ENCODE measurements around the gene GRIA1.

The GRIA1 gene

DNA sequence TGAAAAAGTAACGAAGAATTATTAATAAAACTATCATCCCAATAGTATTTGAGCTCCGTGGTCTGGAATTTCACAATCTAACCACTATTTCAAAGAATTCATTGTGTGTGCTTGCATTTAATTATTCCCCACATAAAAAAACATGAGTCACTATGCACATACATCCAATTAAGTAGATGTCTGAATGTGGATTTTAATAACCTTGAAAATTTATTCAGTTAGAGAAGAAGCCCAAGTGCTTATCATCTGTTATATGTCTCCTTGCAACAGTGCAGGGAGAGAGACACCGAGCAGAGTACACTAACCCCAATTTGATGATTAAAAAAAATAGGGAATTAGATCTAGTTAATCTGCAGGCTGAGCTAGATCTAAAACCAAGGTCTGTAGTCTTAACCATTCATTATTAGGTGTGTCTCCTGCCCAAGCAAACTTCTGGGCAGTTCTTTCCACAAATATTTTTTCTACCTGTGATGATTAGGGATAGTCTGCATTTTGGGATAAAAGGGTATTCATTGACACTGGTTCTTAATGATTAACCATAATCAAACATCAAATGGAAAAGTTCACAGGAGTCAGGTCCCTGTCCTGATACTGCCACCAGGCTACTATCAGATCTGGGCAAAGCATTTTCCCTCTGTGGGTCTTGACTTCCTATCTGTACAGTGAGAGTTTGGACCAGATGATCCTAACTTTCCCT, 164.2 kb downstream of the GRIA1 start:
- no peak overlapping the region for H3K4me3 ChIP-seq (ENCODE audit: low read depth, low read length)

- H3K4me3 ChIP-seq (ENCODE audit: low read depth, low read length) = no peak overlapping the region
These were observed 164.7 kb downstream of the GRIA1 start for GRCh38 chr5:153655201-153655510.

- no peak overlapping the region for H3K4me3 ChIP-seq (ENCODE audit: low read depth, low read length)
These were observed 167.7 kb downstream of the GRIA1 start for GRCh38 chr5:153658149-153658548.

DNA sequence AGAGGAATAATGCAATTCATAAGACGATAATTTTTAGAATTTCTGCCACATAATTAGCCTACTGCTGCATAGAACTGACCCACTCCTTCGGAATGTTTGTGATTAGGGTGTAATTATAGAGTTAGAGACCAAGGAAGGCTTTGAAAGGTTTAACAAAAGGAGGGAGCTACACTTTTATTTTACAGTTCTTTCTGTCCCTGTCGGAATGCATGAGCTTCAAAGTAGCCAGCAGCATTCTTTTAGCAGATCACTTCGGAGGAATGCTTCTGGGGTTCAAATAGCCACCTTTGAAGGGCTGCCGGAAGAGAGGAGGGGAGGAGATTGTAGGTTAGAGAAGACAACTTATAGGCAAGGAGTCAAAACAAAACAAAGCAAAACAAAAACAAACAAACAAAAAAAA, 168.1 kb downstream of the GRIA1 start:
- H3K4me3 ChIP-seq (ENCODE audit: low read depth, low read length) = no peak overlapping the region

GRCh38 chr5:153659039-153659736, 168.7 kb downstream of the GRIA1 start:
- no peak overlapping the region for H3K4me3 ChIP-seq (ENCODE audit: low read depth, low read length)

GRCh38 chr5:153660919-153661318, 170.4 kb downstream of the GRIA1 start:
- H3K4me3 ChIP-seq (ENCODE audit: low read depth, low read length) = no peak overlapping the region

- no peak overlapping the region for H3K4me3 ChIP-seq (ENCODE audit: low read depth, low read length)
These were observed 171.4 kb downstream of the GRIA1 start for GRCh38 chr5:153661897-153662296.

- H3K4me3 ChIP-seq (ENCODE audit: low read depth, low read length) = no peak overlapping the region
These were observed 179.6 kb downstream of the GRIA1 start for GRCh38 chr5:153670101-153670500.

DNA sequence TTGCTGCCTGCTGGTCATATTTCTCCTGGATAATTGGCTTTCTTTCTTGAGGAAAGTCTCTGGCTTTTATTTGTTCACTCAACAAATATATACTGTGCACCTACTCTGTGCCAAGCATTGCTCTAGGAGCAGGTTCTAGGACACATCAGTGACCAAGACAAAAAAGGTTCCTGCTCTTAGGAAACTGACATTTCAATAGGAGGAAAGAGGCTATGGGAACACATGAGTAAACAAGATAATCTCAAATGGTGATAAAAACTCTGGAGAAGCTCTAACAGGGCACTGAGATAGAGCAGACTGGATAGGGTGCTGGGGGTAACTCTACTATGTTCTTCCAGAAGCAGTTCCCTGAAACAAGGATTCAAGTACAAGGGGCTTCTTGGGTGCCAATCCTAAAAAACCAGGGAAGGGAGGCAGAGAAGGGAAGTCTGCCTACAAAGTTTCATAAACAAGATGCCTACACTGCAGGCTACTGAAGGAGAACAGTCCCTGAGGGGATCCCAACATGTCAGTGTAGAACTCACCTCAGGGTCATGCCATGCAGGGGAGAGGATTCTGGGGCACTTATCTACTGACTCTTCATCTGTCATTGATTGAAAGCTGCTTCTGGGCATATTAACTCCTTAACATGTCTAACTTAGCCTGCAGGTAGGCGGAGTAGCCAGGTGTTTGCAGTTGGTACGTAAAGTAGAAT, 181.3 kb downstream of the GRIA1 start:
- no peak overlapping the region for H3K4me3 ChIP-seq (ENCODE audit: low read depth, low read length)

GRCh38 chr5:153672347-153673090, 182.0 kb downstream of the GRIA1 start:
- no peak overlapping the region for H3K4me3 ChIP-seq (ENCODE audit: low read depth, low read length)

DNA sequence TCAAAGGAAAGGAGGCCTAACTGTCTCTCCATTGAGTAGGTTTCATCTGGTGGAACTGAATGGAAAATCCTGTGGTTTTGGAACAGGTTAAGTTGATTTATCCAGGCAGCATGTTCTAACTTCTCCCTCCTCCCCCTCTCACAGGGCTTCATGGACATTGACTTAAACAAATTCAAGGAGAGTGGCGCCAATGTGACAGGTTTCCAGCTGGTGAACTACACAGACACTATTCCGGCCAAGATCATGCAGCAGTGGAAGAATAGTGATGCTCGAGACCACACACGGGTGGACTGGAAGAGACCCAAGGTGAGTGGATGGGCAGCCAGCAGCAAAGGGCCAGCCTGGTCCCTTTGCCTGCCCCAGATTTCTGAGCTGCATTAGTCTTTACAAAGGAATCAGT, 183.9 kb downstream of the GRIA1 start:
- H3K4me3 ChIP-seq (ENCODE audit: low read depth, low read length) = no peak overlapping the region

- H3K4me3 ChIP-seq (ENCODE audit: low read depth, low read length) = no peak overlapping the region
These were observed 185.9 kb downstream of the GRIA1 start for GRCh38 chr5:153676406-153676805.

- H3K4me3 ChIP-seq (ENCODE audit: low read depth, low read length) = no peak overlapping the region
These were observed 186.4 kb downstream of the GRIA1 start for GRCh38 chr5:153676821-153677220.

DNA sequence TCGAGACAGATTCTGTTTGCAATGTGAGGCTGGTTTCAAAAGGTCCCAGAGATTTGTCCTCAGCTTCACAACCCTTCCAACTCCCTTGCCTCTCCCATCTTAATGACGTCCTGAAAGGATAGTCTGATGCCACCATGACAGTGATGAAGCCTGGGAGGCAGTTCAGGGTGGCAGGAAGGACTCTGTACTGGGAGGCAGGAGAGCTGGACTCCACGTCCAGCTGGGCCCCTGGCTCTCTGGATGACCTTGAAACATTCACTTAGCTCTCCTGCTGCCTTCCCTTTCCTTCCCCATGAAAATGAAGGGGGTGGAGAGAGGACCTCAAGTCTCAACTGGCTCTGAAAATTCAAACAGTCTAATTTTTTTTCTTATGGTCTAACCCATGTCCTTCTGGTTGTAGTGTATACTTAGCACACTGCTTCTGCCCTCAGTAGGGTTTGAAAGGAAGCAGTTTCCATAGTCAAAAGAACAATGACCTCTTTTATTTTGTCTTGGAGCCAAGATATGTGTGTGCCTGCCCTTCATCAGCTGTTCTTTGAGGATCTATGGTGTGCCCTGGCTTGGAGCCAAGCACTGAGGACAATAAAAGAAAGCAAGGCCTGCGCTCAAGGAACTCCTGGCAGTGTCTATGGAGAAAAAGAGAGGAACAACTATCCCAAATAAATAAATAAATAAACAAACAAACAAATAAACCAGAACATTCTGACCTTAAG, 188.3 kb downstream of the GRIA1 start:
- no peak overlapping the region for H3K4me3 ChIP-seq (ENCODE audit: low read depth, low read length)

GRCh38 chr5:153690236-153690635, 199.8 kb downstream of the GRIA1 start:
- no peak overlapping the region for H3K4me3 ChIP-seq (ENCODE audit: low read depth, low read length)

GRCh38 chr5:153696256-153696655, 205.8 kb downstream of the GRIA1 start:
- H3K4me3 ChIP-seq (ENCODE audit: low read depth, low read length) = no peak overlapping the region

DNA sequence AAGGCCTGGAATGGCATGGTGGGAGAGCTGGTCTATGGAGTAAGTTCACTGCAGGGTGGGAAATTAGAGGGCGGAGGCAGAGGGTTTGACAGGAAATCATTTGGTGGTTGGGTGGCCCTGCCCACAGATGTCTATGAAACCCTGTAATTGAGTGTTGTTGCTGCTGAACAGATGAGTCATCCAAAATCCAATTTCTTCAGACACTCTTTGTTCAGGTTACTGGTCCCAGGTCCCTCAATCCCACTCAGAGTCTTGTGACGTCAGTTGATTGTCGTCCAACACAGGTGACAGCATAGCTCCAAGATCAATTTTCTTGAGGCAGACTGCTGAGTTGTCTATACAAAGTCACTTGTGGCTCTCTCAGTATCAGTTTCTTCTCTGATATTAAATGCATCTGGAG, 208.6 kb downstream of the GRIA1 start:
- H3K4me3 ChIP-seq (ENCODE audit: low read depth, low read length) = no peak overlapping the region

GRCh38 chr5:153700940-153701339, 210.5 kb downstream of the GRIA1 start:
- H3K4me3 ChIP-seq (ENCODE audit: low read depth, low read length) = no peak overlapping the region

DNA sequence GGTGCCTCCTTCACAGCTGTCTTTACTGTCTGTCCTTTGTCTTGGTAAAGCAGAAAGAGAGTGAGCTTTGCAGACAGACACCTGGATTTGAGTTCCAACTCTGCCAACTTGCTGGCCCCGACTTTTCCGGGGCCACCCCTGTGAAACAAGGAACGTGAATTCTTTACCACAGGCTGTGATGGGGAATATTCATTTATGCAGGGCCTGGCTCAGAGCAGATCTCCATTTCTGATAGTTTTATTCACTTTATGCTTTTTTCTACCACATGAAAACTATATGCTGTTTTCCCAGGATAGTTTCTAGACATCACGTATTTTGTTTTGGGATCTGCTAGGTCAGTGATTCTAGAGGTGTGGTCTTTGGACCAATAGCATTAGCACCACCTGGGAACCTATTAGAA, 211.8 kb downstream of the GRIA1 start:
- H3K4me3 ChIP-seq (ENCODE audit: low read depth, low read length) = no peak overlapping the region

GRCh38 chr5:153704110-153704509, 213.6 kb downstream of the GRIA1 start:
- no peak overlapping the region for H3K4me3 ChIP-seq (ENCODE audit: low read depth, low read length)

DNA sequence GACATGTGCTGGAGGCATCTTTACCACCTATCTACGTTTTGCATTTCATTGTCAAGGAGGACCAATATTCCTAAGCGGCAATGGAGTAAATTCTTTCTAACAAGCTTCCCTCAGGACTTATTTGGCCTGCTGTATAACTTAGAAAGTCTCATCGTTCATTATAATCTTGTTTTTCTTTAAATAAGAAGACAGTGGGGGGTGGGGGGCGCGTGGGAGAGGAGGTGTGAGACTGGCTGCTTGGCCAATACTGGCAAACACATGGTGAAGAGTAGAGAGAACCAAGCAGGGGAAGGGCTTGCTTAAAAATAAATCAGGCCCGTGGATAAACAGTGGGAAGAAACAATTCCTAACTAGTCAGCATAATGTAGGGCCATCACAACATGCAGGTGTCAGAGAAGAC, 217.2 kb downstream of the GRIA1 start:
- H3K4me3 ChIP-seq (ENCODE audit: low read depth, low read length) = no peak overlapping the region
